ENCODE measurements around the gene HS6ST1.

DNA sequence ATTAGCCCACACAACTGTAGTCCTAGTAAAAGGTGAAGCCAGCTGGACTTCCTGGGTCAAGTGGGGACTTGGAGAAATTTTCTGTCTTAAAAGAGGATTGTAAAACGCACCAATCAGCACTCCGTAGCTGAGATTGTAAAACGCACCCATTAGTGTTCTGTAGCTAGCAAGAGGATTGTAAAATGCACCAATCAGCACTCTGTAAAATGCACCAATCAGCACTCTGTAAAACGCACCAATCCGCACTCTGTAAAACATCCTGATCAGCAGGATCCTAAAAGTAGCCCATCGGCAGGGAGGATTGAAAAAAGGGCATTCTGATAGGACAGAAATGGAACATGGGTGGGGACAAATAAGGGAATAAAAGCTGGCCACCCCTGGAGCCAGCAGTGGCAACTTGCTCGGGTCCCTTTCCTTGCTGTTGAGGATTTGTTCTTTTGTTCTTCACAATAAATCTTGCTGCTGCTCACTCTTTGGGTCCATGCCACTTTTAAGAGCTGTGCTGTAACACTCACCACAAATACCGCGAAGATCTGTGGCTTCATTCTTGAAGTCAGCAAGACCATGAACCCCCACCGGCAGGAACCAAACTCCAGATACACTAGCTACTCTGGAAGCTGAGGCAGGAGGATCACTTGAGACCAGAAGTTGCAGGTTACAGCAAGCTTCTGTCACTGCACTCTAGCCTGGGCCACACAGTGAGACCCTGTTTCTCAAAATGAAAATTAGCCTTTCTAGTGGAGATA lies 102.6 kb downstream of the HS6ST1 start:
- TF ChIP-seq EZH2 (IDR thresholded peaks at IDR 0.05; ENCODE audit: low read length, missing control alignments) = no peak
- TF ChIP-seq, protein P1, sequence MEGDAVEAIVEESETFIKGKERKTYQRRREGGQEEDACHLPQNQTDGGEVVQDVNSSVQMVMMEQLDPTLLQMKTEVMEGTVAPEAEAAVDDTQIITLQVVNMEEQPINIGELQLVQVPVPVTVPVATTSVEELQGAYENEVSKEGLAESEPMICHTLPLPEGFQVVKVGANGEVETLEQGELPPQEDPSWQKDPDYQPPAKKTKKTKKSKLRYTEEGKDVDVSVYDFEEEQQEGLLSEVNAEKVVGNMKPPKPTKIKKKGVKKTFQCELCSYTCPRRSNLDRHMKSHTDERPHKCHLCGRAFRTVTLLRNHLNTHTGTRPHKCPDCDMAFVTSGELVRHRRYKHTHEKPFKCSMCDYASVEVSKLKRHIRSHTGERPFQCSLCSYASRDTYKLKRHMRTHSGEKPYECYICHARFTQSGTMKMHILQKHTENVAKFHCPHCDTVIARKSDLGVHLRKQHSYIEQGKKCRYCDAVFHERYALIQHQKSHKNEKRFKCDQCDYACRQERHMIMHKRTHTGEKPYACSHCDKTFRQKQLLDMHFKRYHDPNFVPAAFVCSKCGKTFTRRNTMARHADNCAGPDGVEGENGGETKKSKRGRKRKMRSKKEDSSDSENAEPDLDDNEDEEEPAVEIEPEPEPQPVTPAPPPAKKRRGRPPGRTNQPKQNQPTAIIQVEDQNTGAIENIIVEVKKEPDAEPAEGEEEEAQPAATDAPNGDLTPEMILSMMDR (conservative IDR thresholded peaks at IDR 0.05 in 1 of 2, IDR thresholded peaks at IDR 0.05 in 1 of 2; ENCODE audit: low read depth in 1 of 2, low read length in 2 of 2) = no peak
